NB4 (cell line): ENCODE data around the gene TTLL6.

ENCODE experiments used
- MYC ChIP-seq: IDR thresholded peaks from 2 replicates; pipeline ENCODE4 v1.6.1; 2011; ENCODE audit warnings: low read depth, low read length
- POLR2A ChIP-seq: IDR thresholded peaks from 2 replicates; pipeline ENCODE4 v1.6.1; 2011; ENCODE audit warnings: mild to moderate bottlenecking; ENCODE audit not compliant: insufficient read length; ENCODE audit errors: extremely low read depth
- TF ChIP-seq, protein P1 (sequence below): IDR thresholded peaks from one replicate; pipeline ENCODE4 v1.5.1; 2012; ENCODE audit warnings: low read depth, low read length

DNA sequence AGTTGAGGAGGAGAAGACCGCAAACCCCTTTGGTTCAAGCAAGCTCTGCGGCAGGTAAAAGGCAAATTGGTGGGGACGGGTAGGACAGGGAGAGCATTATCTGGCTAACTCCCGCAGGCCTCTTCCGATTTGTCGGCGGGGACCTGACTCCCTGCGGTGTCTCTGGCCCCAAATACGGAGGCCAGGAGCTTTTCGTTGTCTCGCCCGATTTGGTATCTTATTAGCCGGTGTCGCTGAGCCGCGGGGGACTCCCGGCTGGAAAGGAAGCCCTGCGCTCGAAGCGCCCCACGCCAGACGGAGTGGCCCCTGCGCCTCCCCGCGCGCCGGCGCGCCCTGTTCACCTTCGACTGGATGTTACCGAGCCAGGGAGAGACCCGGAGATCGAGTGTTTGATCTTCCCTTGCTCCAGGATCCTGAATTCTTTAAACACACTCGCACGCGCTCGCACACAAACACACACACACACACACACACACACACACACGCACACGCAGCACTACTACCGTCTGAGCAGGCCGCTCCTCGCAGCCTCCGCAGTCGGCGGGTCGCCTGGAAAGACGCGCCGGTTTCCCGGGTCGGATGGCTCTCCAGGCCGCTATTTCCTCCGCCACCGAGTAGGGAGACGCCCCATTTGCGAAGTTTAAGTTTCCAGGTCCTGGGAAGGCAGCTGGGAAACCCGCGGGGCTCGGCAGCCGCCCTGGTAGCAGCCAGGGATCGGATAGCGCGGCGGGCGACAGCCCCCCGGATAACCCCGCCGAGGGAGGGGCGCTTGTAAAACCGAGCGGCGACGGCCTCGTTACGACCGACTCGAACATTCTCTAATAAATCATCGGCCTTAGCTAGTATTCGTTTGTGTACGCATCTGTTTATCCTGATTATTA is 98.0 kb downstream of the TTLL6 start:
- TF ChIP-seq POLR2A (no peak), MYC (no peak)
- TF ChIP-seq, protein P1, sequence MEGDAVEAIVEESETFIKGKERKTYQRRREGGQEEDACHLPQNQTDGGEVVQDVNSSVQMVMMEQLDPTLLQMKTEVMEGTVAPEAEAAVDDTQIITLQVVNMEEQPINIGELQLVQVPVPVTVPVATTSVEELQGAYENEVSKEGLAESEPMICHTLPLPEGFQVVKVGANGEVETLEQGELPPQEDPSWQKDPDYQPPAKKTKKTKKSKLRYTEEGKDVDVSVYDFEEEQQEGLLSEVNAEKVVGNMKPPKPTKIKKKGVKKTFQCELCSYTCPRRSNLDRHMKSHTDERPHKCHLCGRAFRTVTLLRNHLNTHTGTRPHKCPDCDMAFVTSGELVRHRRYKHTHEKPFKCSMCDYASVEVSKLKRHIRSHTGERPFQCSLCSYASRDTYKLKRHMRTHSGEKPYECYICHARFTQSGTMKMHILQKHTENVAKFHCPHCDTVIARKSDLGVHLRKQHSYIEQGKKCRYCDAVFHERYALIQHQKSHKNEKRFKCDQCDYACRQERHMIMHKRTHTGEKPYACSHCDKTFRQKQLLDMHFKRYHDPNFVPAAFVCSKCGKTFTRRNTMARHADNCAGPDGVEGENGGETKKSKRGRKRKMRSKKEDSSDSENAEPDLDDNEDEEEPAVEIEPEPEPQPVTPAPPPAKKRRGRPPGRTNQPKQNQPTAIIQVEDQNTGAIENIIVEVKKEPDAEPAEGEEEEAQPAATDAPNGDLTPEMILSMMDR, result no peak
